Fibroblast of pulmonary artery (primary cell): ENCODE data around the gene TSACC.
"Not testable (repeated sequence)": the region's sequence is repeated elsewhere in the genome, so short reads cannot be mapped to it uniquely, and the experiment has no call there.

Experiments
- DNase-seq: peaks from one replicate; pipeline ENCODE4 v3.0.0-alpha.2; 2010; ENCODE audit warnings: low read depth
- H3K4me3 ChIP-seq: replicated peaks from 2 replicates; pipeline ENCODE4 v1.5.1; 2011; ENCODE audit warnings: low read depth, mild to moderate bottlenecking, control low read depth, low read length, moderate library complexity
- TF ChIP-seq, protein P1 (sequence below): IDR thresholded peaks from 2 replicates; pipeline ENCODE4 v1.5.1; 2011; ENCODE audit warnings: mild to moderate bottlenecking, control low read depth, low read length, inconsistent platforms; ENCODE audit errors: missing control alignments

The TSACC gene

DNA sequence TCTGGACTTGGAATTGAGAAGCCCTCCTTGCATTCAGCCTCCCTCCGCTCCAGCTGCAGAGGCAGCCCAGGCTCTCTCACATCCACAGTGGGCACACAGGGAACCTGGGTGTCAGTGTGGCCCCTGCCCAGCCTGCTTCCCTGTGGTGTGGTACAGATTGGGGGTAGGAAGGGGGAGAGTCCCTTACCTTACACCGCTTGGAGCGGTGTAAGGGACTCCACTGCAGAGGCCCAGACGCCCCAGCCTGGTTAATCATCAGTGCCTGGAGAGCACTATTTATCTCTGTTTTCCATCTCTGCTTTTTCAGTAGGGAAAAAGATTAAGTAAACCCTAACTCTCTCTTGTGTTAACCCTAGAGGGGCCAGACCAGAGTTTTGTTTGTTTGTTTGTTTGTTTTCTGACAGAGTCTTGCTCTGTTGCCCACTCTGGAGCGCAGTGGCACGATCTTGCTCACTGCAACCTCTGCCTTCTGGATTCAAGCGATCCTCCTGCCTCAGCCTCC, 29.9 kb downstream of the TSACC start:
- H3K4me3 ChIP-seq, result no peak overlapping the region
- no peak for DNase-seq
- TF ChIP-seq, protein P1, sequence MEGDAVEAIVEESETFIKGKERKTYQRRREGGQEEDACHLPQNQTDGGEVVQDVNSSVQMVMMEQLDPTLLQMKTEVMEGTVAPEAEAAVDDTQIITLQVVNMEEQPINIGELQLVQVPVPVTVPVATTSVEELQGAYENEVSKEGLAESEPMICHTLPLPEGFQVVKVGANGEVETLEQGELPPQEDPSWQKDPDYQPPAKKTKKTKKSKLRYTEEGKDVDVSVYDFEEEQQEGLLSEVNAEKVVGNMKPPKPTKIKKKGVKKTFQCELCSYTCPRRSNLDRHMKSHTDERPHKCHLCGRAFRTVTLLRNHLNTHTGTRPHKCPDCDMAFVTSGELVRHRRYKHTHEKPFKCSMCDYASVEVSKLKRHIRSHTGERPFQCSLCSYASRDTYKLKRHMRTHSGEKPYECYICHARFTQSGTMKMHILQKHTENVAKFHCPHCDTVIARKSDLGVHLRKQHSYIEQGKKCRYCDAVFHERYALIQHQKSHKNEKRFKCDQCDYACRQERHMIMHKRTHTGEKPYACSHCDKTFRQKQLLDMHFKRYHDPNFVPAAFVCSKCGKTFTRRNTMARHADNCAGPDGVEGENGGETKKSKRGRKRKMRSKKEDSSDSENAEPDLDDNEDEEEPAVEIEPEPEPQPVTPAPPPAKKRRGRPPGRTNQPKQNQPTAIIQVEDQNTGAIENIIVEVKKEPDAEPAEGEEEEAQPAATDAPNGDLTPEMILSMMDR, result no peak

DNA sequence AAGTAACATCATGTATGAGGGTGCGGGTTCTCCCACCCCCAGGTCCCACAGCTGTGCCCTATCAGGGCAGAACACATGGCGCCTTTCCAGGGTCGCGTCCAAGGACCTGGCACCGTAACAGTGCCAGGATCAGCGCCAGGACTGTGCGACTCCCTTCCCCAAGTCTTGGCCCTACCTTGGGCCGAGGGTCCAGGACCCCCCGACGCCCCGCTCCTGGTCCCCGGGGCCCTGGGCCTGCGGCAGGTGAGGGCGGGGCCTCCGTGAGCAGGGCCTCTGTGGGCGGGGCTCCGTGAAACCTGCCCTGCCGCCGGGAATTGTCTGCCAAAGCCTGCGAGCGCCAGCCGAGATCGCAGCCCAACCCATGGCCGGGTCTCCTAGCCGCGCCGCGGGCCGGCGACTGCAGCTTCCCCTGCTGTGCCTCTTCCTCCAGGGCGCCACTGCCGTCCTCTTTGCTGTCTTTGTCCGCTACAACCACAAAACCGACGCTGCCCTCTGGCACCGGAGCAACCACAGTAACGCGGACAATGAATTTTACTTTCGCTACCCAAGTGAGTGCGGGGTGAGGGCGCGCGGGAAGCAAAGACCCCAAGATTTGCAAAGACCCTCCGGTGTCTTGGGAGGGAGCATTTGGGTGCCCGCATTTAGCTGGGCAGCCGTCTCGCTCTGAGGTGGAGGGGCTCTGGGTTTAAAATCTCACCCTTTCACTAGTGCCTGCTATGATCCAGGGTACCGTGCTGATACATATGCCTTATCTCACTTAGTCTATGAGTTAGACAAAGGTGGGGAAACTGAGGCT, 30.8 kb downstream of the TSACC start, which contains the start of gene RHBG:
Gene RHBG, plus strand, starts transcription at position 323 of the 796 bp plus-strand sequence. Its CDS starts 39 bp downstream, at position 362.
- peak; percentile 16 for DNase-seq
- H3K4me3 ChIP-seq, result peak within 1 kb of the TSS; percentile 44
- TF ChIP-seq, protein P1, result no peak

DNA sequence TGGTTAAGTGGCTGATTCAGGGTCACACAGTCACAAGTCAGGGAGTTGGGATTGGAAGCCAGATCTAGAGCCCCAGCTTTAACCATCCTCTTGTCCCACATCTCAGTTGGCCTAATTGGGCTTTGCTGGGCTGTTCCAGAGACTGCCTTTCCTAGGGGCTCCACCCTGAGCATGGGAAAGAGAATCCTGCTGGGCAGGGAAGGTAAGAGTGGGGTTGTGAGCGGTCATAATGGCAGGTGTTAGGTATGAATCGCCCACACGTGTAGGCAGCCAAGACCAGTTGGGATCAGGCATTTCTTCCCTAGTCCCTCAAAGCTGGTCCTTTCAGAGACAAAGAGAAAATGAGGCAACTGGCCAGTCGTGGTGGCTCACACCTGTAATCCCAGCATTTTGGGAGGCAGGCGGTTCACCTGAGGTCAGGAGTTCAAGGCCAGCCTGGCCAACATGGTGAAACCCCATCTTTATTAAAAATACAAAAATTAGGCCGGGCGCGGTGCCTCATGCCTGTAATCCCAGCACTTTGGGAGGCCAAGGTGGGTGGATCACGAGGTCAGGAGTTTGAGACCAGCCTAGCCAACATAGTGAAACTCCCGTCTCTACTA, 31.5 kb downstream of the TSACC start:
- not testable (repeated sequence) for DNase-seq, H3K4me3 ChIP-seq

DNA sequence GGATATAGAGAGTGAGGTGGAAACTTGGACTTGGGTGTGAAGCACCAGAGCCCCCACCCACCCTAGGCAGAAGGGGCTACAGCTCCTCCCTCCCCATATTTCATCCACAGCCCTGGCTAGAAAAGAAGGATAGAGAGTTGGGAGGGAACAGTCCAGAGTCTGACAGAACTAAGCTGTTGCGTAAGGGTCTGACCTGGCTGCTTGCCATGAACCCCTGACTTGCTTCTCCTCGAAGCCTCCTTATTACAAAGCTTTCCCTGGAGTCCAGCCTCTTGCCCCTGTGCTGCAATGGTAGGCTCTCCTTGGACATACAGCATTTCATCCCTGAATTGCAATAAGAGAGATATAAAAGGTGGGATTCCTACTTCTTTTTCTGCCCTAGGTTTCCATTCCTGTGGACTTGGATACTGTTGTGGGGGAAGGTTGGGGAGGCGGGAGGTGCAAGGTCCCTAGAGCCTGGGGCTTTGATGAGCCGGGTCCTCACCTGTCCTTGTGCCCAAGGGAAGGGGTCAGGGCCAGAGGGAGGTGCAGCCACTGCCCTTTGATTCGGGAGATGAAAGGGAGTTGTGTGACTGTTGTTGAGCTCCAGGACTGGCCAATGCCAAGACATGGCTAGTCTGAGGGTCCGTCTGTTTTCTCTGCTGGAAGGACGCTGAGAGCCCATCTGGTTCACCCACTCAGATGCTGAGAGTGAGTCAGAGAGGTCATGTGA, 33.4 kb downstream of the TSACC start:
- no peak overlapping the region for H3K4me3 ChIP-seq
- TF ChIP-seq, protein P1, result no peak
- DNase-seq, result peak; percentile 86

DNA sequence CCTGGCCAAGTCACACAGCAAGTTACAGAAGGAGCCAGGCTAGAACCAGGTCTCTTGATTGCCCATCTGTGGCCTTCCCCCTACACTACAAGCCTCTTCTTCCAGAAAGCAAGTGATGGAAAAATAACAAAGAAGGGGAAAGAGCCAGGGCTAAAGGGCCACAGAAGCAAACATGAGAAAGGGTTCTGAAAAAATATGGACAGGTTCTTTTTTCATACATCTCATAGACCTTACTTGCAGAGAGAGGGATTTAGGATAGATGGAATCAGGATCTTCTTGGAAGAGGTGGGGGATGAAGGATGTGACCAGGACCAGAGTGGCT, 33.9 kb downstream of the TSACC start:
- TF ChIP-seq, protein P1, result no peak
- DNase-seq, result no peak

DNA sequence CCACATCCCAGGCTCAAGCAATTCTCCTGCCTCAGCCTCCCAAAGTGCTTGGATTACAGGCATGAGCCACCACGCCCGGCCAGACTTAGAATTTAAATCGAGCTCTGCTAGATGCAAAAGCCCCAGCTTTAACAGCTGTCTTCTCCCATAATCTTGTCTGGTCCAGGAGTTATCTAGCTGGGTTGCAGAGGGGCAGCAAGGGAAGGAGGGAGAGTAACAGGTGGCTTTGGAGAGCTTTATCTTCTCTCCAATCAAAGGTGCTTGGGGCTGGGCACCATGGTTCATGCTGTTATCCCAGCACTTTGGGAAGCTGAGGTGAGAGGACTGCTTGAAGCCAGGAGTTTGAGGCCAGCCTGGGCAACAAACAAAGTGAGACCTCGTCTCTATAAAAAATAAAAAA, 34.5 kb downstream of the TSACC start:
- TF ChIP-seq, protein P1, result no peak
- no peak overlapping the region for H3K4me3 ChIP-seq
- DNase-seq, result no peak

More for the DNA sequence above, 33.9 kb downstream of the TSACC start:
- no peak overlapping the region for H3K4me3 ChIP-seq

DNA sequence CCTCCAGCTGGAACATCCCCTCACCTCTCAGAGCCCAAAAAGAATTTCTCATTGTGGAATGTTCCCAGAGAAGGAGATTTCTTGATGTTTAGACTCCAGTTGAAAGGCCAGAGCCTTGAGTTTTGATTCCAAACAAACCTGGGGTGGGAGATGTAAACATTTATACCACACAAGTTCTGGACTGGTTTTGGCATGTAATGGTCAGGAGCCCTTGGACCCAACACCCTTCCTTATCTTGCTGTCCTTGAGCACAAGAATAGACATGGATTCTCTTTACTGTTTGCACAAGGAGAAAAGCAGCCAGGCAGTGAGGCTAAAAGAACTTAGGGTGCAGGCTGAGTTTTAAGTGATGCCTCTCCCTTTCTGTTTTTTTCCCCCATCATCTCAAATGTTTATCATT, 35.2 kb downstream of the TSACC start:
- TF ChIP-seq, protein P1, result no peak
- no peak overlapping the region for H3K4me3 ChIP-seq
- no peak for DNase-seq
